Measurements from ENCODE around the gene BACH2.

- no peak for TF ChIP-seq POLR2AphosphoS5 (IDR thresholded peaks at IDR 0.05; ENCODE audit: low read depth, low read length)
- no peak for TF ChIP-seq FOSL2 (IDR thresholded peaks at IDR 0.05; ENCODE audit: borderline replicate concordance, low read depth)
- TF ChIP-seq, protein P1, sequence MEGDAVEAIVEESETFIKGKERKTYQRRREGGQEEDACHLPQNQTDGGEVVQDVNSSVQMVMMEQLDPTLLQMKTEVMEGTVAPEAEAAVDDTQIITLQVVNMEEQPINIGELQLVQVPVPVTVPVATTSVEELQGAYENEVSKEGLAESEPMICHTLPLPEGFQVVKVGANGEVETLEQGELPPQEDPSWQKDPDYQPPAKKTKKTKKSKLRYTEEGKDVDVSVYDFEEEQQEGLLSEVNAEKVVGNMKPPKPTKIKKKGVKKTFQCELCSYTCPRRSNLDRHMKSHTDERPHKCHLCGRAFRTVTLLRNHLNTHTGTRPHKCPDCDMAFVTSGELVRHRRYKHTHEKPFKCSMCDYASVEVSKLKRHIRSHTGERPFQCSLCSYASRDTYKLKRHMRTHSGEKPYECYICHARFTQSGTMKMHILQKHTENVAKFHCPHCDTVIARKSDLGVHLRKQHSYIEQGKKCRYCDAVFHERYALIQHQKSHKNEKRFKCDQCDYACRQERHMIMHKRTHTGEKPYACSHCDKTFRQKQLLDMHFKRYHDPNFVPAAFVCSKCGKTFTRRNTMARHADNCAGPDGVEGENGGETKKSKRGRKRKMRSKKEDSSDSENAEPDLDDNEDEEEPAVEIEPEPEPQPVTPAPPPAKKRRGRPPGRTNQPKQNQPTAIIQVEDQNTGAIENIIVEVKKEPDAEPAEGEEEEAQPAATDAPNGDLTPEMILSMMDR (IDR thresholded peaks at IDR 0.05): no peak
- TF ChIP-seq, protein P2, sequence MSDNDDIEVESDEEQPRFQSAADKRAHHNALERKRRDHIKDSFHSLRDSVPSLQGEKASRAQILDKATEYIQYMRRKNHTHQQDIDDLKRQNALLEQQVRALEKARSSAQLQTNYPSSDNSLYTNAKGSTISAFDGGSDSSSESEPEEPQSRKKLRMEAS (IDR thresholded peaks at IDR 0.05; ENCODE audit: low read depth): no peak
- TF ChIP-seq TEAD4 (IDR thresholded peaks at IDR 0.05; ENCODE audit: borderline replicate concordance, insufficient read depth): no peak
- TF ChIP-seq YY1 (IDR thresholded peaks at IDR 0.05; ENCODE audit: low read depth): no peak
- no peak for TF ChIP-seq RAD21 (IDR thresholded peaks at IDR 0.05; ENCODE audit: low read length)
- TF ChIP-seq, protein P3, sequence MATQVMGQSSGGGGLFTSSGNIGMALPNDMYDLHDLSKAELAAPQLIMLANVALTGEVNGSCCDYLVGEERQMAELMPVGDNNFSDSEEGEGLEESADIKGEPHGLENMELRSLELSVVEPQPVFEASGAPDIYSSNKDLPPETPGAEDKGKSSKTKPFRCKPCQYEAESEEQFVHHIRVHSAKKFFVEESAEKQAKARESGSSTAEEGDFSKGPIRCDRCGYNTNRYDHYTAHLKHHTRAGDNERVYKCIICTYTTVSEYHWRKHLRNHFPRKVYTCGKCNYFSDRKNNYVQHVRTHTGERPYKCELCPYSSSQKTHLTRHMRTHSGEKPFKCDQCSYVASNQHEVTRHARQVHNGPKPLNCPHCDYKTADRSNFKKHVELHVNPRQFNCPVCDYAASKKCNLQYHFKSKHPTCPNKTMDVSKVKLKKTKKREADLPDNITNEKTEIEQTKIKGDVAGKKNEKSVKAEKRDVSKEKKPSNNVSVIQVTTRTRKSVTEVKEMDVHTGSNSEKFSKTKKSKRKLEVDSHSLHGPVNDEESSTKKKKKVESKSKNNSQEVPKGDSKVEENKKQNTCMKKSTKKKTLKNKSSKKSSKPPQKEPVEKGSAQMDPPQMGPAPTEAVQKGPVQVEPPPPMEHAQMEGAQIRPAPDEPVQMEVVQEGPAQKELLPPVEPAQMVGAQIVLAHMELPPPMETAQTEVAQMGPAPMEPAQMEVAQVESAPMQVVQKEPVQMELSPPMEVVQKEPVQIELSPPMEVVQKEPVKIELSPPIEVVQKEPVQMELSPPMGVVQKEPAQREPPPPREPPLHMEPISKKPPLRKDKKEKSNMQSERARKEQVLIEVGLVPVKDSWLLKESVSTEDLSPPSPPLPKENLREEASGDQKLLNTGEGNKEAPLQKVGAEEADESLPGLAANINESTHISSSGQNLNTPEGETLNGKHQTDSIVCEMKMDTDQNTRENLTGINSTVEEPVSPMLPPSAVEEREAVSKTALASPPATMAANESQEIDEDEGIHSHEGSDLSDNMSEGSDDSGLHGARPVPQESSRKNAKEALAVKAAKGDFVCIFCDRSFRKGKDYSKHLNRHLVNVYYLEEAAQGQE (IDR thresholded peaks at IDR 0.05; ENCODE audit: low read depth, low read length): no peak
- TF ChIP-seq GABPA (IDR thresholded peaks at IDR 0.05; ENCODE audit: low read depth): no peak
- TF ChIP-seq USF2 (IDR thresholded peaks at IDR 0.05; ENCODE audit: borderline replicate concordance, low read depth, low read length): no peak
- TF ChIP-seq FOXM1 (IDR thresholded peaks at IDR 0.05; ENCODE audit: low read depth): no peak
These were observed 39.8 kb upstream of the BACH2 start for GRCh38 chr6:90336388-90336947.

Measured in SK-N-SH (cell line).